NCI-H1694 (cell line): ENCODE results near the gene ACOXL.
A peak's percentile ranks its signal among the peaks of the same experiment; 100 is the strongest.

Experiments used
- DNase-seq: peaks from one replicate; lab custom pipeline; 2025; lab: John Stamatoyannopoulos, UW

ACOXL gene

GRCh38 chr2:110718990-110719389, 13.4 kb upstream of the ACOXL start:
- DNase-seq, result no peak

GRCh38 chr2:110720547-110720946, 11.8 kb upstream of the ACOXL start:
- DNase-seq, result no peak

GRCh38 chr2:110724820-110725219, 7.6 kb upstream of the ACOXL start:
- no peak for DNase-seq

- DNase-seq, result no peak
Observed at GRCh38 chr2:110725370-110725769, 7.0 kb upstream of the ACOXL start.

- DNase-seq, result no peak
Observed at GRCh38 chr2:110725859-110726258, 6.5 kb upstream of the ACOXL start.

GRCh38 chr2:110726285-110726684, 6.1 kb upstream of the ACOXL start:
- no peak for DNase-seq

- DNase-seq, result no peak
Observed at GRCh38 chr2:110727923-110728322, 4.5 kb upstream of the ACOXL start.

GRCh38 chr2:110729106-110729505, 3.3 kb upstream of the ACOXL start:
- DNase-seq, result no peak

GRCh38 chr2:110731064-110731463, 1.3 kb upstream of the ACOXL start:
- no peak for DNase-seq

- DNase-seq, result no peak
Observed at GRCh38 chr2:110735366-110735765, 3.0 kb downstream of the ACOXL start.

GRCh38 chr2:110737783-110738182, 5.4 kb downstream of the ACOXL start:
- no peak for DNase-seq

- no peak for DNase-seq
Observed at GRCh38 chr2:110740747-110741349, 8.5 kb downstream of the ACOXL start.

GRCh38 chr2:110741491-110741980, 9.2 kb downstream of the ACOXL start:
- DNase-seq, result no peak

GRCh38 chr2:110742412-110742811, 10.0 kb downstream of the ACOXL start:
- no peak for DNase-seq

GRCh38 chr2:110743600-110743999, 11.2 kb downstream of the ACOXL start:
- no peak for DNase-seq

GRCh38 chr2:110744429-110744828, 12.1 kb downstream of the ACOXL start:
- DNase-seq, result no peak

GRCh38 chr2:110745048-110745447, 12.7 kb downstream of the ACOXL start:
- DNase-seq, result no peak

GRCh38 chr2:110746586-110747521, 14.5 kb downstream of the ACOXL start:
- DNase-seq, result no peak

GRCh38 chr2:110747522-110748488, 15.4 kb downstream of the ACOXL start:
- DNase-seq, result no peak

- peak; percentile 24 for DNase-seq
Observed at GRCh38 chr2:110748489-110748867, 16.1 kb downstream of the ACOXL start.

GRCh38 chr2:110751642-110752041, 19.3 kb downstream of the ACOXL start:
- no peak for DNase-seq

GRCh38 chr2:110752871-110753270, 20.5 kb downstream of the ACOXL start:
- DNase-seq, result no peak
